ENCODE results near the gene CDADC1.

DNA sequence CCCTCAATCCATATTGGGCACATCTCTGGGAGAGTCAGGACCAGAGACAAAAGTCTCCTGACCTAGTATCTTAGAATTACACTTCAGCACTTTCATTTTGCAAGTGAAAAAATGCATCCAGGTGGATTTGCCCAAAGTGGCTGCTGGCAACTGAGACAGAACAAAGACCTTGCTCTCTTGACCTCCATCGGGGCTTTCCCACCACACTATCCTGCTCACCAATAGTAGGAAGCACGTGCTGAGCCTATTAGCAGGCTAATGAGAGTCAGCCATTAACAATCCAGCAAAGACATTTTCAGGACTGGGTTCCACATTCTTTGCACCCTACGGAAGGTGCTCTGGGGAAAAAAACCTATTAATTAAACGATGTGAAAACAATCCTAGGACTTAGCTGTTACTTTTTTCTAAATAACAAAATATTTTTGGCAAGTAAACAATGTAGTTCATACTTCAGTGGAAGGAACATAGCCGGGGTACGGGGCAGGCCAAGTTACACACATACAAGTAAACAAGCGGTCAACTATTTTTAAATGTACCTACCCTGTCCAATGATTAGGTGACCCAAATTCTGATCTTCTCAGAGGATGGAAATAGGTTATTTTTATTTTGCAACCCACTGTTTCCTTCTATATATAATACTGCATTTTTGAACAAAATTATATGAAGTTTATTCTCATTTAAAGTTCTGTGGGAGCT lies 78.6 kb downstream of the CDADC1 start:
- TF ChIP-seq, protein P1, sequence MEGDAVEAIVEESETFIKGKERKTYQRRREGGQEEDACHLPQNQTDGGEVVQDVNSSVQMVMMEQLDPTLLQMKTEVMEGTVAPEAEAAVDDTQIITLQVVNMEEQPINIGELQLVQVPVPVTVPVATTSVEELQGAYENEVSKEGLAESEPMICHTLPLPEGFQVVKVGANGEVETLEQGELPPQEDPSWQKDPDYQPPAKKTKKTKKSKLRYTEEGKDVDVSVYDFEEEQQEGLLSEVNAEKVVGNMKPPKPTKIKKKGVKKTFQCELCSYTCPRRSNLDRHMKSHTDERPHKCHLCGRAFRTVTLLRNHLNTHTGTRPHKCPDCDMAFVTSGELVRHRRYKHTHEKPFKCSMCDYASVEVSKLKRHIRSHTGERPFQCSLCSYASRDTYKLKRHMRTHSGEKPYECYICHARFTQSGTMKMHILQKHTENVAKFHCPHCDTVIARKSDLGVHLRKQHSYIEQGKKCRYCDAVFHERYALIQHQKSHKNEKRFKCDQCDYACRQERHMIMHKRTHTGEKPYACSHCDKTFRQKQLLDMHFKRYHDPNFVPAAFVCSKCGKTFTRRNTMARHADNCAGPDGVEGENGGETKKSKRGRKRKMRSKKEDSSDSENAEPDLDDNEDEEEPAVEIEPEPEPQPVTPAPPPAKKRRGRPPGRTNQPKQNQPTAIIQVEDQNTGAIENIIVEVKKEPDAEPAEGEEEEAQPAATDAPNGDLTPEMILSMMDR (conservative IDR thresholded peaks at IDR 0.05; ENCODE audit: low read depth, low read length) = no peak
- TF ChIP-seq EZH2 (IDR thresholded peaks at IDR 0.05; ENCODE audit: low read length, unreplicated experiment) (no peak), EZH2phosphoT487 (IDR thresholded peaks at IDR 0.05; ENCODE audit: borderline replicate concordance, low read length) (no peak)

All from PC-3 (cell line).